HCT116 (cell line): ENCODE results near the gene PRCC. TPM values are rescaled to one million over a fixed set of nuclear protein-coding genes. Genes with fewer than 3 reads are reported as not detected.

Source experiments
- ATAC-seq: fragments of 200-7000 bp; cut with Tn5 transposase; 2 replicates; pipeline ENCODE4 v1.9.1; 2020; ENCODE audit warnings: mild to moderate bottlenecking, moderate library complexity
- BruUV-seq: library from RNA; stranded (reverse); fragments of 400-500 nt; replicated peaks from 2 replicates; lab custom pipeline; 2021; lab: Mats Ljungman, UMichigan
- CTCF ChIA-PET: fragments of 300-600 bp; sonication (Branson Sonifier 250); formaldehyde crosslinking; loops from one replicate; lab custom pipeline; 2021; ENCODE audit warnings: antibody characterized with exemption; lab: Charles Lee
- POLR2A ChIA-PET: fragments of 300-600, 350-600 bp; sonication (Branson Sonifier 250); formaldehyde crosslinking; loops from one replicate; lab custom pipeline; 2021; ENCODE audit warnings: antibody characterized with exemption; lab: Charles Lee
- RAD21 ChIA-PET, 2 experiments: fragments of 300-600 bp; sonication (Branson Sonifier 250); formaldehyde crosslinking; loops; one replicate each; lab custom pipeline; 2023; ENCODE audit warnings: low total read pairs in 2 of 2; ENCODE audit not compliant: uncharacterized antibody in 2 of 2, unreplicated experiment in 2 of 2, low non-redundant PET in 1 of 2; lab: Charles Lee
- DNase-seq: peaks from one replicate; pipeline ENCODE4 v3.0.0-alpha.2; 2010; ENCODE audit warnings: low read depth, low spot score
- H2AFZ ChIP-seq: fragments of 200-600 bp; shearing (Covaris generic), sonication (generic); 2 replicates; pipeline ENCODE4 v1.6.1; 2017; ENCODE audit warnings: low read depth, mixed run types, mixed read lengths, antibody characterized with exemption, low read length; ENCODE audit not compliant: poor library complexity, severe bottlenecking
- H3K27ac ChIP-seq: 2 replicates; pipeline ENCODE4 v1.5.1; 2012; ENCODE audit warnings: low read depth, low read length
- H3K27me3 ChIP-seq: fragments of 200-600 bp; sonication (generic); 2 replicates; pipeline ENCODE4 v1.6.1; 2016; ENCODE audit warnings: mixed run types, low read length, mixed read lengths; ENCODE audit not compliant: insufficient read depth
- H3K36me3 ChIP-seq, 2 experiments: fragments of 200-500 bp in 1 of 2; fragments of 200-600 bp in 1 of 2; sonication (Bioruptor generic) in 1 of 2; sonication (generic) in 1 of 2; 2 replicates each; pipeline versions ENCODE4 v1.5.1 to v1.6.1; 2014 to 2016; ENCODE audit warnings: low read length in 2 of 2, inconsistent platforms in 1 of 2, mixed read lengths in 1 of 2, mixed run types in 1 of 2; ENCODE audit not compliant: insufficient read depth in 2 of 2, control insufficient read depth in 1 of 2
- H3K4me1 ChIP-seq, 2 experiments: fragments of 200-600 bp in 1 of 2; sonication (generic) in 1 of 2; 2 replicates each; pipeline versions ENCODE4 v1.5.1 to v1.6.1; 2012 to 2017; ENCODE audit warnings: low read length in 2 of 2, inconsistent platforms in 1 of 2, mild to moderate bottlenecking in 1 of 2, mixed read lengths in 1 of 2, mixed run types in 1 of 2, moderate library complexity in 1 of 2; ENCODE audit not compliant: insufficient read depth in 2 of 2, control insufficient read depth in 1 of 2
- H3K4me2 ChIP-seq: fragments of 200-600 bp; sonication (generic); 2 replicates; pipeline ENCODE4 v1.6.1; 2017; ENCODE audit warnings: mixed run types, low read length, mixed read lengths
- H3K4me3 ChIP-seq, 2 experiments: fragments of 200-600 bp in 1 of 2; sonication (generic) in 1 of 2; replicated peaks in 1 of 2; 2 replicates each; pipeline ENCODE4 v1.5.1; 2011 to 2016; ENCODE audit warnings: low read length in 2 of 2, control low read depth in 1 of 2, low read depth in 1 of 2, mild to moderate bottlenecking in 1 of 2, mixed read lengths in 1 of 2, mixed run types in 1 of 2
- H3K79me2 ChIP-seq: fragments of 200-600 bp; sonication (generic); 2 replicates; pipeline ENCODE4 v1.6.1; 2017; ENCODE audit warnings: mild to moderate bottlenecking, mixed run types, low read length, moderate library complexity, mixed read lengths; ENCODE audit not compliant: insufficient read depth
- H3K9ac ChIP-seq: fragments of 200-600 bp; sonication (generic); 2 replicates; pipeline ENCODE4 v1.6.1; 2016; ENCODE audit warnings: low read length, mixed read lengths
- H3K9me2 ChIP-seq: fragments of 200-600 bp; sonication (generic), shearing (Covaris generic); 2 replicates; pipeline ENCODE4 v1.6.1; 2017; ENCODE audit warnings: mixed run types, mild to moderate bottlenecking, moderate library complexity; ENCODE audit not compliant: insufficient read depth
- H3K9me3 ChIP-seq, 2 experiments: fragments of 200-500 bp in 1 of 2; fragments of 200-600 bp in 1 of 2; sonication (Bioruptor generic) in 1 of 2; sonication (generic) in 1 of 2; 2 replicates each; pipeline ENCODE4 v1.6.1; 2014 to 2017; ENCODE audit warnings: low read length in 2 of 2, mixed read lengths in 2 of 2, inconsistent platforms in 1 of 2, low read depth in 1 of 2, mild to moderate bottlenecking in 1 of 2, mixed run types in 1 of 2, moderate library complexity in 1 of 2; ENCODE audit not compliant: control insufficient read depth in 1 of 2, insufficient read depth in 1 of 2
- H4K20me1 ChIP-seq: fragments of 200-600 bp; sonication (generic), shearing (Covaris generic); 2 replicates; pipeline ENCODE4 v1.6.1; 2017; ENCODE audit warnings: mixed run types, mild to moderate bottlenecking, moderate library complexity; ENCODE audit not compliant: insufficient read depth
- EZH2 ChIP-seq: fragments of 200-600 bp; sonication (generic); IDR thresholded peaks from 2 replicates; pipeline ENCODE4 v1.6.1; 2017; ENCODE audit warnings: antibody characterized with exemption, mixed run types
- JUND ChIP-seq: IDR thresholded peaks from 2 replicates; pipeline ENCODE4 v1.6.1; 2012
- POLR2A ChIP-seq: IDR thresholded peaks from 2 replicates; pipeline ENCODE4 v1.7.0; 2011; ENCODE audit warnings: borderline replicate concordance; ENCODE audit not compliant: insufficient read depth, insufficient read length; ENCODE audit errors: extremely low read depth
- POLR2AphosphoS5 ChIP-seq: IDR thresholded peaks from 2 replicates; pipeline ENCODE4 v1.6.1; 2011; ENCODE audit warnings: mild to moderate bottlenecking, low read depth, low read length, moderate library complexity
- REST ChIP-seq: IDR thresholded peaks from 2 replicates; pipeline ENCODE4 v1.6.1; 2012; ENCODE audit warnings: low read depth
- SP1 ChIP-seq: IDR thresholded peaks from 2 replicates; pipeline ENCODE4 v1.6.1; 2012; ENCODE audit warnings: low read depth
- TCF7L2 ChIP-seq: IDR thresholded peaks from 2 replicates; pipeline ENCODE4 v1.7.0; 2011; ENCODE audit warnings: borderline replicate concordance, inconsistent platforms; ENCODE audit not compliant: insufficient read depth, insufficient read length; ENCODE audit errors: extremely low read depth
- ZBTB33 ChIP-seq: IDR thresholded peaks from 2 replicates; pipeline ENCODE4 v1.6.1; 2011; ENCODE audit warnings: mild to moderate bottlenecking, low read length, moderate library complexity; ENCODE audit not compliant: insufficient replicate concordance; ENCODE audit errors: extremely low read depth
- ZNF274 ChIP-seq: fragments of 200-500 bp; sonication (Bioruptor generic); IDR thresholded peaks from 2 replicates; pipeline ENCODE4 v1.6.1; 2014; ENCODE audit warnings: mild to moderate bottlenecking, low read depth, low read length, inconsistent platforms
- intact Hi-C: fragments of 100-400 bp; cut with micrococcal nuclease; formaldehyde crosslinking; loops from 2 replicates; pipeline ENCODE4 v1.10.0; 2022
- total RNA-seq: library from RNA; stranded (reverse); gene quantifications from one replicate; pipeline ENCODE4 v1.2.1, GENCODE V29; 2021; ENCODE audit not compliant: unreplicated experiment

The PRCC gene
- total RNA-seq, 1 experiment from 2014 or later, result 78.1 TPM

GRCh38 chr1:156801409-156802121 is 34.2 kb downstream of the PRCC start:
- no peak overlapping the region for H3K27ac ChIP-seq
- 0 out of 2 replicates have a peak, but pooled peaks cover 4% of the 10 kb centered on the region for H4K20me1 ChIP-seq
- BruUV-seq, result no TSS peak
- H3K36me3 ChIP-seq, result peaks cover 26 to 33% of the 10 kb centered on the region in 2 experiments
- H3K27me3 ChIP-seq, result no peaks in the 10 kb centered on the region
- no peak for DNase-seq
- ChIA-PET CTCF (interaction anchor here (1.5 to 1.7 kb wide), 2 partner anchors 58 to 112 kb away, joined by 3 to 5 read pairs; no protein-coding TSS in a partner anchor), RAD21 (no interaction called here), POLR2A (no interaction called here)
- H2AFZ ChIP-seq, result no peak overlapping the region
- TF ChIP-seq JUND, result no peak
- TF ChIP-seq SP1, result no peak
- TF ChIP-seq POLR2A, result no peak
- no peak for TF ChIP-seq POLR2AphosphoS5
- TF ChIP-seq EZH2, result no peak
- no peak for TF ChIP-seq REST
- no peak for TF ChIP-seq TCF7L2
- TF ChIP-seq ZNF274, result no peak
- TF ChIP-seq ZBTB33, result no peak
- H3K9ac ChIP-seq, result no peak overlapping the region
- H3K79me2 ChIP-seq, result no peaks in the 10 kb centered on the region
- intact Hi-C loops, result no loop called here
- H3K4me3 ChIP-seq, result no peak overlapping the region
- no peak overlapping the region for H3K4me2 ChIP-seq
- H3K9me2 ChIP-seq, result no peaks in the 10 kb centered on the region
- H3K9me3 ChIP-seq, result no peaks in the 10 kb centered on the region
- H3K4me1 ChIP-seq, result peaks cover 2 to 8% of the 10 kb centered on the region in 2 experiments; a peak in 2 of 4 replicates
- no peak for ATAC-seq
